Lower lobe of right lung (tissue), 2 donors: ENCODE measurements around the gene EXOC4. TPM values are rescaled to one million over a fixed set of nuclear protein-coding genes. Genes with fewer than 3 reads are reported as not detected.

Source experiments
- ATAC-seq, 2 donors: fragments of 200-7000 bp; cut with Tn5 transposase; one replicate each; pipeline ENCODE4 v1.9.1; 2020 to 2022; ENCODE audit warnings: mild to moderate bottlenecking in 2 of 2, moderate library complexity in 2 of 2
- DNase-seq: peaks from one replicate; pipeline ENCODE4 v3.0.0-alpha.2; 2020
- H3K27ac ChIP-seq: fragments of 200-600 bp; one replicate; pipeline ENCODE4 v1.8.0; 2022
- H3K27me3 ChIP-seq: fragments of 200-600 bp; one replicate; pipeline ENCODE4 v1.8.0; 2022; ENCODE audit warnings: low read depth
- H3K36me3 ChIP-seq: fragments of 200-600 bp; one replicate; pipeline ENCODE4 v1.8.0; 2022; ENCODE audit warnings: mild to moderate bottlenecking
- H3K4me1 ChIP-seq: fragments of 200-600 bp; one replicate; pipeline ENCODE4 v1.8.0; 2022
- H3K4me3 ChIP-seq: fragments of 200-600 bp; one replicate; pipeline ENCODE4 v1.8.0; 2022; ENCODE audit warnings: mild to moderate bottlenecking
- H3K9me3 ChIP-seq: fragments of 200-600 bp; one replicate; pipeline ENCODE4 v1.8.0; 2022
- intact Hi-C: fragments of 100-400 bp; cut with DNase I; formaldehyde crosslinking; loops from one replicate; pipeline ENCODE4 v1.11.0; 2022
- total RNA-seq: library from RNA; stranded (reverse); fragmentation: NEBNext Ultra II Directional; extraction: Animal tissue kit (Norgen Biotek cat#: 25700); gene quantifications from one replicate; pipeline ENCODE4 v1.2.1, GENCODE V29; 2021
- TF ChIP-seq, protein P1 (sequence below): fragments of 200-600 bp; IDR thresholded peaks from one replicate; pipeline ENCODE4 v1.8.0; 2022; ENCODE audit warnings: antibody characterized with exemption, mild to moderate bottlenecking
- donor health status: DM: no; HTN: yes; CAD: no; lungs with severe emphysema.

The EXOC4 gene
- total RNA-seq, 1 donor from 2014 or later, result 80.2 TPM

DNA sequence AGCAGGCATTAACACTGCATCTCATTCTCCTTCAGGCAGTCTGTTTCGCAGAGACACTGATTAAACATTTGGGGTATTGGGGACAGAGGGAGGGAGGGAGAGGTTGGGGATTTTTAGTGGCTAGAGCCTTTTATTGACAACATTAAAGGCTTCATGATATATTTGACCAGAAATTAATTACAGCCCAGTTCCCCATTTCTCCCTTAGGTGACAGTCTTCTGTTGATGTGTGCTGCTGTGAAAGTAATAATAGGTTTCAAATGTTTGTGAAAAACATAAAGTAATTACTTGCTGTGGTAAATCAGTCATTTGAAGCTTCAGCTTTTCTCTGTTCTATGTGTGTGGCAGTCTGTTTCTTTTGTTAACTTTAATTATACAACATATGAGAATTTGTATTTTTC, 769.0 kb downstream of the EXOC4 start:
- intact Hi-C loops, result no loop called here
- TF ChIP-seq, protein P1, sequence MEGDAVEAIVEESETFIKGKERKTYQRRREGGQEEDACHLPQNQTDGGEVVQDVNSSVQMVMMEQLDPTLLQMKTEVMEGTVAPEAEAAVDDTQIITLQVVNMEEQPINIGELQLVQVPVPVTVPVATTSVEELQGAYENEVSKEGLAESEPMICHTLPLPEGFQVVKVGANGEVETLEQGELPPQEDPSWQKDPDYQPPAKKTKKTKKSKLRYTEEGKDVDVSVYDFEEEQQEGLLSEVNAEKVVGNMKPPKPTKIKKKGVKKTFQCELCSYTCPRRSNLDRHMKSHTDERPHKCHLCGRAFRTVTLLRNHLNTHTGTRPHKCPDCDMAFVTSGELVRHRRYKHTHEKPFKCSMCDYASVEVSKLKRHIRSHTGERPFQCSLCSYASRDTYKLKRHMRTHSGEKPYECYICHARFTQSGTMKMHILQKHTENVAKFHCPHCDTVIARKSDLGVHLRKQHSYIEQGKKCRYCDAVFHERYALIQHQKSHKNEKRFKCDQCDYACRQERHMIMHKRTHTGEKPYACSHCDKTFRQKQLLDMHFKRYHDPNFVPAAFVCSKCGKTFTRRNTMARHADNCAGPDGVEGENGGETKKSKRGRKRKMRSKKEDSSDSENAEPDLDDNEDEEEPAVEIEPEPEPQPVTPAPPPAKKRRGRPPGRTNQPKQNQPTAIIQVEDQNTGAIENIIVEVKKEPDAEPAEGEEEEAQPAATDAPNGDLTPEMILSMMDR, result no peak
- H3K9me3 ChIP-seq, result no peaks in the 10 kb centered on the region
- DNase-seq (no peak), ATAC-seq (no peak)
- H3K27ac ChIP-seq, result no peak overlapping the region
- no peaks in the 10 kb centered on the region for H3K27me3 ChIP-seq
- no peak overlapping the region for H3K4me3 ChIP-seq
- H3K4me1 ChIP-seq, result no peaks in the 10 kb centered on the region
- H3K36me3 ChIP-seq, result no peaks in the 10 kb centered on the region

DNA sequence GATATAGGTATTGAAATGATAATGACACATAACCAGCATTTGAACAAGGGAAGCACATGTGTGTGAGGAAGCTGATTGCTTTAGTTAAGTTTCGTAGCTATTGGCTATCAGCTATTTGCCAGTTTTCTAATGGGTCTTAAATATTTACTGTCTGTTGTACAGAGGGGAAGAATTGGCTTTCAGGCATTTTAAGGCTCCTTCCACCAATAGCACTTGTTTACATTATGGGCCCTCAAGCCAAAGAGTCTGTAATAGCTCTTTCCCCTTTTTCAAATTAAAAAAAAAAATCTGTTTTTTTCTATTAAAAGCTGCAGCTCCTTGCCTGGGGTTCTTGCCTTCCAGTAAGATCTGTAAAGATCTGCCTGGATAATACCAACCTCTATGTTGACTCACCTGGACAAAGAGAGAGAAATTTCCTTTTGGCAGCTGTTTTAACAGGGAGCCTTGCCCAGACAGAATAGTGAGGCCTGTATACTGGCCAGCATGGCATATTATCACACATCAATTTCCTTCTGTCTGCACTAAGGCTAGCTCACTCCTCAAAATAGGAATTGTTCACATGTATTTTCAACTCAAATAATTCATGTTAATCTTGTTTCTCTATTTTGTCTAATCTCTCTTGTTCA, 769.5 kb downstream of the EXOC4 start:
- TF ChIP-seq, protein P1, result no peak
- H3K36me3 ChIP-seq, result no peaks in the 10 kb centered on the region
- intact Hi-C loops, result no loop called here
- DNase-seq (no peak), ATAC-seq (no peak)
- H3K27me3 ChIP-seq, result no peaks in the 10 kb centered on the region
- no peak overlapping the region for H3K4me3 ChIP-seq
- H3K27ac ChIP-seq, result no peak overlapping the region
- no peaks in the 10 kb centered on the region for H3K9me3 ChIP-seq
- no peaks in the 10 kb centered on the region for H3K4me1 ChIP-seq

DNA sequence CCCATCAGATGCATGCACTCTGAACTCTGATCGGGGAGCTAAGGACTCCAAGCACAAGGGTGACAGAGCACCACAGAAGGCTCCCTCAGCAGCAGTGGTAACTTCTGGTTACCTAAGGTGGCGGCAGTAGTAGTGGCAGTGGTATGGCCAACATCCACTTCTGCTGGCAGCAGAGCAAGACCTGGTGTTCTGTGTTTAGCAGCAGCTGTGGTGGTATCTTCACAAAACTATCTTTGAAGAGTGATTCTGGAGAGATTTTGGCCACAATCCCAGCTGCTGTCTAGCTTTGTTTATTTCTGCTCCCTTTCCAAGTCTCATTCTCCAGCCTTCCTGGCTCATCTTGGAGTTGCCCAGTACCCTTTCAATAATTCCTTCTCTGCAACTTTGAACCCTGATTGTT, 771.9 kb downstream of the EXOC4 start:
- intact Hi-C loops, result no loop called here
- H3K4me3 ChIP-seq, result no peak overlapping the region
- H3K27ac ChIP-seq, result no peak overlapping the region
- TF ChIP-seq, protein P1, result no peak
- DNase-seq (no peak), ATAC-seq (no peak)
- H3K4me1 ChIP-seq, result no peaks in the 10 kb centered on the region
- no peaks in the 10 kb centered on the region for H3K9me3 ChIP-seq
- H3K27me3 ChIP-seq, result no peaks in the 10 kb centered on the region
- no peaks in the 10 kb centered on the region for H3K36me3 ChIP-seq

DNA sequence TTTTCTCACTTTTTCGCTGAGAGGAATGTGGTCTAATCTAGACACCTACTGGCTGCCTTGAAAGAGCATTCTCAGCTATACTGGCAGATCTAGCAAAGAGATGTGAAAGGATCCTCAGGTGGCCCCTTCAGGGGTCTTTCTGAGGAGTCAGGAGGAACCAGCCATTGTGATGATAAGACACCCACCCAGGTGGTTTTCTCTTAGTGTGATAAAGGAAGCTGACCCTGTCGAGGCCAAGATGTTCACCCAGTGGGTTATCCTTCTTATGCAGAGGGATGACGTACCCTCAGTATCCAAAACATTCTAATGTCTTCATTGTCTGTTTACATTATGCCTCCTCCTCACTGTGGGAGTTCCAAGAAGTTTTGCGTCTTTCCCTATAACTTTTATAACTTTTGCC, 776.0 kb downstream of the EXOC4 start:
- no peaks in the 10 kb centered on the region for H3K9me3 ChIP-seq
- ATAC-seq, result no peak
- no peak for DNase-seq
- H3K27ac ChIP-seq, result no peak overlapping the region
- no peaks in the 10 kb centered on the region for H3K36me3 ChIP-seq
- H3K27me3 ChIP-seq, result no peaks in the 10 kb centered on the region
- no peaks in the 10 kb centered on the region for H3K4me1 ChIP-seq
- TF ChIP-seq, protein P1, result no peak
- no peak overlapping the region for H3K4me3 ChIP-seq
- intact Hi-C loops, result no loop called here

DNA sequence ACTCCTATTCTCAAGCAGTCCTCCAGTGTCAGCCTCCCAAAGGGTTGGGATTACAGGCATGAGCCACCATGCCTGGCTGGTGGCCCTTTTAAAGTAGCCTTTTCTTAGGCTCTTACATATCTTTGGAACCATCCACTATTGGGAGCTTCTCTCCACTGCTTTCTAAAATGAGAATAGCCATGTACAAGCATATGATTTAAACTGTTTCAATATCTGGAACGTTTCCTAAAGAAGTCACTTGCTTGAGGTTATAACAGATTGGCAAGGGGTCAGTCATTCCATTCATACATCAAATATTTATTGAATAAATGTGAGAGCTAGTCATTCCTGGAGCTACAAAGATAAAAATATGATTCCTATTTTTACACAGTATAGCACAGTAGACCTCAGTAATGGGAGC, 776.9 kb downstream of the EXOC4 start:
- ATAC-seq (no peak), DNase-seq (no peak)
- no peaks in the 10 kb centered on the region for H3K9me3 ChIP-seq
- no peaks in the 10 kb centered on the region for H3K4me1 ChIP-seq
- no peaks in the 10 kb centered on the region for H3K27me3 ChIP-seq
- TF ChIP-seq, protein P1, result no peak
- H3K27ac ChIP-seq, result no peak overlapping the region
- intact Hi-C loops, result no loop called here
- H3K36me3 ChIP-seq, result no peaks in the 10 kb centered on the region
- no peak overlapping the region for H3K4me3 ChIP-seq
